Stimulated activated CD8-positive, alpha-beta memory T cell treated with anti-CD3 and anti-CD28 coated beads, Interleukin-15, amount 100 ng/mL, for 48 hours (primary cell): ENCODE measurements around the gene MYOD1.

Source experiments
- DNase-seq, 2 donors: peaks; one replicate each; pipeline ENCODE4 v3.0.0-alpha.2; 2020; ENCODE audit warnings: low read depth in 2 of 2

Gene MYOD1

GRCh38 chr11:17750013-17750800, 30.8 kb downstream of the MYOD1 start:
- no peak for DNase-seq

GRCh38 chr11:17750801-17751165, 31.4 kb downstream of the MYOD1 start:
- DNase-seq = no peak

- no peak for DNase-seq
These were observed 32.2 kb downstream of the MYOD1 start for GRCh38 chr11:17751558-17751957.

GRCh38 chr11:17752144-17752543, 32.8 kb downstream of the MYOD1 start:
- no peak for DNase-seq

- DNase-seq = no peak
These were observed 33.8 kb downstream of the MYOD1 start for GRCh38 chr11:17753153-17753552.

- DNase-seq = no peak
These were observed 34.3 kb downstream of the MYOD1 start for GRCh38 chr11:17753641-17754040.

GRCh38 chr11:17755891-17756290, 36.5 kb downstream of the MYOD1 start:
- DNase-seq = no peak

- DNase-seq = no peak
These were observed 41.0 kb downstream of the MYOD1 start for GRCh38 chr11:17760102-17761029.

- DNase-seq = no peak
These were observed 43.1 kb downstream of the MYOD1 start for GRCh38 chr11:17762309-17762974.

GRCh38 chr11:17763244-17763643, 43.9 kb downstream of the MYOD1 start:
- no peak for DNase-seq

- no peak for DNase-seq
These were observed 44.3 kb downstream of the MYOD1 start for GRCh38 chr11:17763703-17764102.

GRCh38 chr11:17764446-17765218, 45.3 kb downstream of the MYOD1 start:
- no peak for DNase-seq

GRCh38 chr11:17765356-17766072, 46.1 kb downstream of the MYOD1 start:
- no peak for DNase-seq

- no peak for DNase-seq
These were observed 46.6 kb downstream of the MYOD1 start for GRCh38 chr11:17766073-17766359.

- DNase-seq = no peak
These were observed 47.2 kb downstream of the MYOD1 start for GRCh38 chr11:17766590-17766989.

GRCh38 chr11:17767301-17767885, 48.0 kb downstream of the MYOD1 start:
- no peak for DNase-seq

GRCh38 chr11:17767914-17768313, 48.5 kb downstream of the MYOD1 start:
- no peak for DNase-seq

GRCh38 chr11:17768547-17768946, 49.2 kb downstream of the MYOD1 start:
- DNase-seq = no peak

GRCh38 chr11:17769218-17769617, 49.8 kb downstream of the MYOD1 start:
- no peak for DNase-seq

- DNase-seq = no peak
These were observed 50.8 kb downstream of the MYOD1 start for GRCh38 chr11:17770048-17770652.
